Endothelial cell of umbilical vein (primary cell): ENCODE measurements around the gene ADGRD1. TPM values are rescaled to one million over a fixed set of nuclear protein-coding genes. Genes with fewer than 3 reads are reported as not detected.

Source experiments
- BruUV-seq: library from RNA; stranded (reverse); fragments of 400-500 nt; replicated peaks from 2 replicates; lab custom pipeline; 2021; lab: Mats Ljungman, UMichigan
- CTCF ChIA-PET: fragments of 300-600, 350-600 bp; sonication (Branson Sonifier 250); formaldehyde crosslinking; loops from one replicate; lab custom pipeline; 2021; ENCODE audit warnings: antibody characterized with exemption, inconsistent platforms; lab: Charles Lee
- POLR2A ChIA-PET: fragments of 300-600, 350-600 bp; sonication (Branson Sonifier 250); formaldehyde crosslinking; loops from one replicate; lab custom pipeline; 2021; ENCODE audit warnings: antibody characterized with exemption, inconsistent platforms; lab: Charles Lee
- DNase-seq: peaks from one replicate; pipeline ENCODE4 v3.0.0-alpha.2; 2011; ENCODE audit warnings: low read depth, low spot score
- FAIRE-seq: peaks from 2 replicates; lab custom pipeline; 2011; peaks lifted over from hg19 to GRCh38; lab: Jason Lieb, UNC
- H2AFZ ChIP-seq: 2 replicates; pipeline ENCODE4 v1.6.0; 2012; ENCODE audit warnings: low read depth, low read length, control low read depth, inconsistent platforms
- H3K27ac ChIP-seq: 2 replicates; pipeline ENCODE4 v1.5.1; 2011; ENCODE audit warnings: low read depth, mild to moderate bottlenecking, control low read depth, low read length, moderate library complexity; ENCODE audit not compliant: insufficient read depth
- H3K27me3 ChIP-seq, 2 experiments: 2 replicates each; pipeline versions ENCODE4 v1.6.0 to v1.6.1; 2011; ENCODE audit warnings: low read length in 2 of 2, mixed read lengths in 1 of 2; ENCODE audit not compliant: control insufficient read depth in 2 of 2, insufficient read depth in 2 of 2
- H3K36me3 ChIP-seq, 2 experiments: 2 replicates in 1 of 2; 3 replicates in 1 of 2; pipeline ENCODE4 v1.5.1; 2011; ENCODE audit warnings: low read length in 2 of 2, mild to moderate bottlenecking in 1 of 2, moderate library complexity in 1 of 2; ENCODE audit not compliant: control insufficient read depth in 2 of 2, insufficient read depth in 2 of 2; ENCODE audit errors: extremely low read depth in 1 of 2
- H3K4me1 ChIP-seq: 3 replicates; pipeline ENCODE4 v1.5.1; 2011; ENCODE audit warnings: mild to moderate bottlenecking, low read length; ENCODE audit not compliant: control insufficient read depth, insufficient read depth; ENCODE audit errors: extremely low read depth
- H3K4me2 ChIP-seq: 2 replicates; pipeline ENCODE4 v1.6.1; 2011; ENCODE audit warnings: low read length, control low read depth, mixed read lengths; ENCODE audit not compliant: insufficient read depth
- H3K4me3 ChIP-seq, 3 experiments: fragments of 200-600 bp in 1 of 3; sonication (generic), shearing (Covaris generic) in 1 of 3; replicated peaks in 1 of 3; 2 replicates each; pipeline ENCODE4 v1.5.1; 2011 to 2016; ENCODE audit warnings: control low read depth in 3 of 3, low read length in 3 of 3, mild to moderate bottlenecking in 2 of 3, inconsistent platforms in 1 of 3, low read depth in 1 of 3, moderate library complexity in 1 of 3; ENCODE audit not compliant: insufficient read depth in 1 of 3
- H3K79me2 ChIP-seq: 2 replicates; pipeline ENCODE4 v1.6.0; 2012; ENCODE audit warnings: low read length, inconsistent platforms; ENCODE audit not compliant: control insufficient read depth, insufficient read depth
- H3K9ac ChIP-seq: replicated peaks from 2 replicates; pipeline ENCODE3; 2011; ENCODE audit warnings: low read length, control low read depth; ENCODE audit not compliant: insufficient read depth; ENCODE audit errors: extremely low read depth
- H3K9me1 ChIP-seq: replicated peaks from 3 replicates; pipeline ENCODE4 v1.6.0; 2011; ENCODE audit warnings: mild to moderate bottlenecking, low read length; ENCODE audit not compliant: control insufficient read depth, insufficient read depth; ENCODE audit errors: extremely low read depth
- H3K9me3 ChIP-seq: replicated peaks from 2 replicates; pipeline ENCODE4 v1.5.1; 2012; ENCODE audit warnings: low read length, inconsistent platforms; ENCODE audit not compliant: control insufficient read depth, insufficient read depth
- H4K20me1 ChIP-seq: replicated peaks from 2 replicates; pipeline ENCODE3; 2011; ENCODE audit warnings: mild to moderate bottlenecking, low read length; ENCODE audit not compliant: control insufficient read depth, insufficient read depth; ENCODE audit errors: extremely low read depth
- EZH2 ChIP-seq: IDR thresholded peaks from 2 replicates; pipeline ENCODE4 v1.6.1; 2012; ENCODE audit warnings: borderline replicate concordance, low read depth, mild to moderate bottlenecking, moderate library complexity, low read length, inconsistent platforms; ENCODE audit not compliant: severe bottlenecking
- FOS ChIP-seq: IDR thresholded peaks from 2 replicates; pipeline ENCODE4 v1.6.1; 2011; ENCODE audit warnings: mild to moderate bottlenecking, low read length, moderate library complexity, borderline replicate concordance; ENCODE audit not compliant: insufficient read depth
- GATA2 ChIP-seq: IDR thresholded peaks from 2 replicates; pipeline ENCODE4 v1.7.0; 2011; ENCODE audit warnings: low read depth, mild to moderate bottlenecking, moderate library complexity, mixed read lengths, low read length; ENCODE audit not compliant: insufficient read length, insufficient read depth
- JUN ChIP-seq: IDR thresholded peaks from 2 replicates; pipeline ENCODE4 v1.6.1; 2011; ENCODE audit warnings: borderline replicate concordance, low read depth; ENCODE audit not compliant: insufficient read length, insufficient read depth
- MYC ChIP-seq: IDR thresholded peaks from one replicate; pipeline ENCODE4 v1.6.1; 2011; ENCODE audit warnings: mild to moderate bottlenecking, low read depth, low read length
- POLR2A ChIP-seq: IDR thresholded peaks from 2 replicates; pipeline ENCODE4 v1.6.1; 2012; ENCODE audit warnings: low read depth, mild to moderate bottlenecking, control low read depth, low read length
- POLR2AphosphoS5 ChIP-seq: IDR thresholded peaks from 2 replicates; pipeline ENCODE4 v1.6.1; 2012; ENCODE audit warnings: low read depth, mild to moderate bottlenecking, control low read depth, low read length, moderate library complexity; ENCODE audit not compliant: insufficient read depth
- dilution Hi-C: fragments of 300-500 bp; cut with MboI; formaldehyde crosslinking; loops from one replicate; pipeline ENCODE4 v1.15.0; 2019; ENCODE audit warnings: low sequenced_read_pairs; ENCODE audit not compliant: extremely low pct_ligation_motif_present
- intact Hi-C: fragments of 100-400 bp; cut with micrococcal nuclease; formaldehyde crosslinking; loops from one replicate; pipeline ENCODE4 v1.10.0; 2022
- polyA plus RNA-seq, 4 experiments: library from polyadenylated mRNA; depleted of rRNA in 3 of 4; stranded (reverse) in 3 of 4; unstranded in 1 of 4; fragments of >200 nt; gene quantifications; 2 replicates each; pipeline versions ENCODE4 v1.2.1 to v1.2.3, GENCODE V29; 2011 to 2012; ENCODE audit warnings: missing spikeins in 1 of 4
- total RNA-seq: library from RNA; stranded (reverse); gene quantifications from 2 replicates; pipeline ENCODE4 v1.2.3, GENCODE V29; 2021
- TF ChIP-seq, protein P1 (sequence below): IDR thresholded peaks from 2 replicates; pipeline ENCODE4 v1.6.1; 2011; ENCODE audit not compliant: insufficient read depth, insufficient read length
- TF ChIP-seq, protein P2 (sequence below), 2 donors: IDR thresholded peaks; 1 replicate in 1 of 2; 2 replicates in 1 of 2; pipeline ENCODE4 v1.5.1; 2011; ENCODE audit warnings: low read length in 2 of 2, mild to moderate bottlenecking in 2 of 2, moderate library complexity in 2 of 2, control low read depth in 1 of 2, inconsistent platforms in 1 of 2, low read depth in 1 of 2; ENCODE audit not compliant: insufficient read depth in 1 of 2; ENCODE audit errors: extremely low read depth in 1 of 2

Gene ADGRD1
- total and polyA plus RNA-seq, 2 donors (not counting 3 experiments of a cell fraction or from before 2014, with no cell fraction given), result 0.07 TPM; not detected in 1

DNA sequence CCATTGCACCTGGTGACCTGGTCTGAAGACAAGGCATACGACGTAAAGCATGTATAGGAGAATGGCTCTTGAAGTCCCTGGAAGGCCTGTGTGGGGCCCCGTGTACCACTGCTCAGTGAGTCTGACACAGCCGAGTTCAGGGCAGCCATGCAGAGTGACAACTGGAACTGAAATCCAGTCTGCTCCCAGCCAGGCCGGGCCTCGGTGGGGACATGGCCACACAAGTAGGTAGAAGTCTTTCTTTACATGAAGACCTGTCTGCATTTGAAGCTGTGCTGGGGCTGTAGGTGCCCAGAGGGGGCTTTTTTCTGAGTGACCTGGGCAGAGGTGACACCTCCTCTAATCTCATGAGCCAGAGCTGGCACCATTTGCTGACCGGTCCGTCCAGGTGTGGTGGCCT is 35.7 kb downstream of the ADGRD1 start:
- no peak overlapping the region for H3K27ac ChIP-seq
- no peaks in the 10 kb centered on the region for H4K20me1 ChIP-seq
- H3K9me1 ChIP-seq, result no peaks in the 10 kb centered on the region
- no TSS peak for BruUV-seq
- no peaks in the 10 kb centered on the region for H3K79me2 ChIP-seq
- dilution Hi-C loops (no loop called here), intact Hi-C loops (no loop called here)
- no peak overlapping the region for H2AFZ ChIP-seq
- H3K36me3 ChIP-seq, result no peaks in the 10 kb centered on the region
- FAIRE-seq, result no peak
- no peak for DNase-seq
- TF ChIP-seq POLR2A (no peak), POLR2AphosphoS5 (no peak), JUN (no peak), FOS (no peak)
- H3K9ac ChIP-seq, result no peak overlapping the region
- ChIA-PET POLR2A (no interaction called here), CTCF (no interaction called here)
- H3K4me1 ChIP-seq, result no peaks in the 10 kb centered on the region
- no peak overlapping the region for H3K4me3 ChIP-seq
- H3K4me2 ChIP-seq, result no peak overlapping the region
- no peaks in the 10 kb centered on the region for H3K27me3 ChIP-seq
- no peaks in the 10 kb centered on the region for H3K9me3 ChIP-seq

DNA sequence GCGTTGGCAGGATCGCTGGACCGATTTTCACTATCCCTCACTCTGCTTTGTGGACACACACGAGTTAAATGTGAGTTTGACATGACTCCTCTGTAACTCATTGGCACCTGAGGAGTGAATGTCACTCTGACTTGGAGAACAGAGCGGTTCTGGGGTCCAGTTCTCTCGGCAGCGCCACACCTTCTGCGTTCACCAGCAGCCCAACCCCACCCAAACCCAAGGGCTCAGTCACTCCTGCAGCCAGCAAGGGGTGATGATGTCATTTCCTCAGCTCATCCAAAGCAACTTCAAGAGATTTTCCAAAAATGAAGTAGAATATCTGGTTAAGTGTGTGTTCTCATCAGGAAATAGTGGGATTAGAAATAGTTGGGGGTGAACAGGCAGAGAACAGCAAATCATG is 36.3 kb downstream of the ADGRD1 start:
- Histone ChIP-seq H3K9ac (no peak overlapping the region), H3K27ac (no peak overlapping the region), H3K79me2 (no peaks in the 10 kb centered on the region), H4K20me1 (no peaks in the 10 kb centered on the region), H3K4me1 (no peaks in the 10 kb centered on the region), H3K9me3 (no peaks in the 10 kb centered on the region), H2AFZ (no peak overlapping the region), H3K4me2 (no peak overlapping the region), H3K27me3 (no peaks in the 10 kb centered on the region), H3K4me3 (no peak overlapping the region), H3K9me1 (no peaks in the 10 kb centered on the region), H3K36me3 (no peaks in the 10 kb centered on the region)
- DNase-seq, result no peak
- CTCF ChIA-PET, result no interaction called here
- no peak for FAIRE-seq
- dilution Hi-C loops, result no loop called here
- intact Hi-C loops, result no loop called here
- TF ChIP-seq, protein P1, sequence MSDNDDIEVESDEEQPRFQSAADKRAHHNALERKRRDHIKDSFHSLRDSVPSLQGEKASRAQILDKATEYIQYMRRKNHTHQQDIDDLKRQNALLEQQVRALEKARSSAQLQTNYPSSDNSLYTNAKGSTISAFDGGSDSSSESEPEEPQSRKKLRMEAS, result no peak
- TF ChIP-seq JUN (no peak), POLR2AphosphoS5 (no peak), MYC (no peak), EZH2 (no peak), POLR2A (no peak), GATA2 (no peak), FOS (no peak)
- TF ChIP-seq, protein P2, sequence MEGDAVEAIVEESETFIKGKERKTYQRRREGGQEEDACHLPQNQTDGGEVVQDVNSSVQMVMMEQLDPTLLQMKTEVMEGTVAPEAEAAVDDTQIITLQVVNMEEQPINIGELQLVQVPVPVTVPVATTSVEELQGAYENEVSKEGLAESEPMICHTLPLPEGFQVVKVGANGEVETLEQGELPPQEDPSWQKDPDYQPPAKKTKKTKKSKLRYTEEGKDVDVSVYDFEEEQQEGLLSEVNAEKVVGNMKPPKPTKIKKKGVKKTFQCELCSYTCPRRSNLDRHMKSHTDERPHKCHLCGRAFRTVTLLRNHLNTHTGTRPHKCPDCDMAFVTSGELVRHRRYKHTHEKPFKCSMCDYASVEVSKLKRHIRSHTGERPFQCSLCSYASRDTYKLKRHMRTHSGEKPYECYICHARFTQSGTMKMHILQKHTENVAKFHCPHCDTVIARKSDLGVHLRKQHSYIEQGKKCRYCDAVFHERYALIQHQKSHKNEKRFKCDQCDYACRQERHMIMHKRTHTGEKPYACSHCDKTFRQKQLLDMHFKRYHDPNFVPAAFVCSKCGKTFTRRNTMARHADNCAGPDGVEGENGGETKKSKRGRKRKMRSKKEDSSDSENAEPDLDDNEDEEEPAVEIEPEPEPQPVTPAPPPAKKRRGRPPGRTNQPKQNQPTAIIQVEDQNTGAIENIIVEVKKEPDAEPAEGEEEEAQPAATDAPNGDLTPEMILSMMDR (IDR thresholded peaks at IDR 0.05; ENCODE audit: extremely low read depth in 1 of 2, insufficient read depth in 1 of 2, low read depth in 1 of 2, low read length in 2 of 2), result no peak
- POLR2A ChIA-PET, result no interaction called here
- no TSS peak for BruUV-seq
